Stimulated activated CD8-positive, alpha-beta memory T cell treated with anti-CD3 and anti-CD28 coated beads, Interleukin-15, amount 100 ng/mL, for 4 hours (primary cell): Measurements from ENCODE around the gene REEP3.
"Not testable (repeated sequence)": the region's sequence is repeated elsewhere in the genome, so short reads cannot be mapped to it uniquely, and the experiment has no call there.

Experiments
- DNase-seq, 2 donors: peaks; one replicate each; pipeline ENCODE4 v3.0.0-alpha.2; 2020; ENCODE audit warnings: low read depth in 2 of 2

REEP3 gene, protein sequence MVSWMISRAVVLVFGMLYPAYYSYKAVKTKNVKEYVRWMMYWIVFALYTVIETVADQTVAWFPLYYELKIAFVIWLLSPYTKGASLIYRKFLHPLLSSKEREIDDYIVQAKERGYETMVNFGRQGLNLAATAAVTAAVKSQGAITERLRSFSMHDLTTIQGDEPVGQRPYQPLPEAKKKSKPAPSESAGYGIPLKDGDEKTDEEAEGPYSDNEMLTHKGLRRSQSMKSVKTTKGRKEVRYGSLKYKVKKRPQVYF

GRCh38 chr10:63520500-63521415 lies at the start of gene REEP3:
Gene REEP3, plus strand, starts transcription at chr10:63521401. Its CDS starts 145 bp downstream, at chr10:63521546.
- no peak for DNase-seq

GRCh38 chr10:63474488-63474887 lies 46.7 kb upstream of the REEP3 start:
- DNase-seq: no peak

GRCh38 chr10:63477927-63478326 lies 43.3 kb upstream of the REEP3 start:
- no peak for DNase-seq

GRCh38 chr10:63478564-63478963 lies 42.6 kb upstream of the REEP3 start:
- no peak for DNase-seq

DNA sequence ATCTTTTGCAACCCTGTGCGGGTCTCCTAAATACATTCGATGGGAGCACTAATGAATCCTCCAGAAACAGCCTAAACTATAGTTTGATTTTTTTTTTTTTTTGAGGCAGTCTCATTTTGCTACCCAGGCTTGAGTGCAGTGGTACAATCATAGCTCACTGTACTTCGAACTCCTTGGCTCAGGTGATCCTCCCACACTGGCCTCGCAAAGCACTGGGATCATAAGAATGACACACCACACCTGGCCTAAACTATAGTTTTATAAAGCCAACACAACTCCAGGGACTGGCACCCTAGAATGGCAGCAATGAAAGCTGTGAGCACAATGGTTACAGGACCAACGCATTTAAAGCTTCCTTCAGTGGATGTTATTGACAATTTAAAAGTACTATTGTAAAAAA lies 41.0 kb upstream of the REEP3 start:
- DNase-seq: no peak

- DNase-seq: no peak
These were observed 39.3 kb upstream of the REEP3 start for GRCh38 chr10:63481815-63482421.

DNA sequence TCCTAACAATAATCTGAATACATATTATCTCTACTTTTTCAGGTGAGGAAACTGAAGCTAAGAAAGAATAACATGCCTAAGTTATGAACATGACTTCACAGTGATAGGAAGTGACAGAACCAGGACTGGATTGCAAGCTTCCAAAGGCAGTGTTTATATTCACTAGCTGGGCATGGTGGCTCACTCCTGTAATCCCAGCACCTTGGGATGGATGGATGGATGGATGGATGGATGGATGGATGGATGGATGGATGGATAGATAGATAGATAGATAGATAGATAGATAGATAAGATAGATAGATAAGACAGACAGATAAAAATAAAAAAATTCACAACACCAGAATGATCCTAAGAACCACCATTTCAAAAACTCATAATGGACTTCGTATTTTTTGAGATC lies 37.2 kb upstream of the REEP3 start:
- DNase-seq: no peak

GRCh38 chr10:63487990-63488389 lies 33.2 kb upstream of the REEP3 start:
- no peak for DNase-seq

- no peak for DNase-seq
These were observed 31.4 kb upstream of the REEP3 start for GRCh38 chr10:63489838-63490237.

GRCh38 chr10:63491588-63492316 lies 29.4 kb upstream of the REEP3 start:
- DNase-seq: no peak

GRCh38 chr10:63492317-63492690 lies 28.9 kb upstream of the REEP3 start:
- not testable (repeated sequence) for DNase-seq

DNA sequence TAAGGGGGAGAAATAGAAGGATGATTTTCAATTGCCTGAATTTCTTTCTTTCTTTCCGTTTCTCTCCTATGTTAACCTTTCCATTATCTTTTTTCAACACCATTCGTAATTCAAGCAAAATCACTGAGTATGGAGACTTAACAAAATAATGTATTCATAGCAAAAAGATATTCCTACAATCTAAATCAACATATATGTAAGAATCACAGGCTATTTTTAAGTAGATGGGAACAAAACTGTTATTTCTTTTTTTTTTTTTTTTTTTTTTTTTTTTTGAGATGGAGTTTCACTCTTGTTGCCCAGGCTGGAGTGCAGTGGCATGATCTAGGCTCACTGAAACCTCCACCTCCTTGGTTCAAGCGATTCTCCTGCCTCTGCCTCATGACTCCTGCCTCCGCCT lies 28.2 kb upstream of the REEP3 start:
- DNase-seq: no peak

- no peak for DNase-seq
These were observed 26.2 kb upstream of the REEP3 start for GRCh38 chr10:63494951-63495350.

DNA sequence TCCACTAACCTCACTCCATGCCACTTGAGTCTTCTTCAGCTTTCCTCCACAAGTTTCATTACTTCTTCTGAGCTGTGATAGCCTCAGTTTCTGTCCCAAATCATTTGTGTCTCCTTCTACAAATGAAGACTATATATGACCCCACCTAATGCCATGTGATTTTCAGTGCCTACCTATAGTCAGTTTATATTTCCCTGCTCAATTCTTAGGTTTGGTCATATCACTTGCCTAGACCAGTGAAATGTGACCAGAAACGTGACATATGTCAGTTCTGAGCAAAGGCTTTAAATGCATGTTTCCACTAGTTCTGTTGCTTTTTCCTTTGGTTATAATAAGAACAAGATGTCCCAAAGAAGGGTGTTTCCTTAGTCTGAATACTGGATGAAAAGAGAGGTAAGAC lies 24.6 kb upstream of the REEP3 start:
- DNase-seq: no peak

- no peak for DNase-seq
These were observed 23.9 kb upstream of the REEP3 start for GRCh38 chr10:63497321-63497720.

GRCh38 chr10:63498665-63499064 lies 22.5 kb upstream of the REEP3 start:
- DNase-seq: no peak

- DNase-seq: not testable (repeated sequence)
These were observed 20.6 kb upstream of the REEP3 start for GRCh38 chr10:63500551-63500950.

DNA sequence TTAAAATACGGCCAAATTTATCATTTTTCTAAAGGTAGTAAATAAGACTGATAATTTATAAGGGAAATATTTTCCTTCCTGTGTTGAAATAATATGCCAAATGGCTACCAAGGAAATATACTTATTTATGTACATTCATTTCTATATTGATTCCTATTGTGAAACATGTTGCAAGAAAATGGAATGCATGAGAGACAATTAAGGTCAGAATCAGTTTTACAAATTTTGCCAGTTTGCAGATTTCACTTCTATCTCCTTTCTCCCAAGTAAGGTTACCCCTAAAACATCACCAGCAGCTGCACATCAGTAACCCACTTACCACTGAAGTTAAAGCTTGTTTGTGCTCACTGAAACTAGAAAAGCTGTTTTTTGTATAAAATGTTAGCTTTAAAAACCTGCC lies 19.2 kb upstream of the REEP3 start:
- DNase-seq: no peak

DNA sequence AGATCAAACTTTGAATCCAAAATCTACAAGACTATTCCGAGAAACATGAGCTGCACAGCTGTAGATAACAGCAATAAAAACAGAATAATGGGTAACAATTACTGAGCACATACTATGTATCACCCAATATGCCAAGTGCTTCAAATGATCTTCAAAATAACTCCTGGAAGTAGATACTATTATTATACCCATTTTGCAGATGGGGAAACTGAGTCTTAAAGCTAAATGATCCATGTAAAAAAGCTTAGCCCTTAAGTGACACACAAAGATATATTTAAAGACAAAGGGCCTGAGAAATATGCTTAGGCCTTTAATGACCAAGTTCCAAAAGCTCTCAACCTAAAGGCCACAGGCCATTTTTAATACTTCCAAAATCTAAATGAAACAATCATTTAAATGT lies 18.4 kb upstream of the REEP3 start:
- DNase-seq: no peak

DNA sequence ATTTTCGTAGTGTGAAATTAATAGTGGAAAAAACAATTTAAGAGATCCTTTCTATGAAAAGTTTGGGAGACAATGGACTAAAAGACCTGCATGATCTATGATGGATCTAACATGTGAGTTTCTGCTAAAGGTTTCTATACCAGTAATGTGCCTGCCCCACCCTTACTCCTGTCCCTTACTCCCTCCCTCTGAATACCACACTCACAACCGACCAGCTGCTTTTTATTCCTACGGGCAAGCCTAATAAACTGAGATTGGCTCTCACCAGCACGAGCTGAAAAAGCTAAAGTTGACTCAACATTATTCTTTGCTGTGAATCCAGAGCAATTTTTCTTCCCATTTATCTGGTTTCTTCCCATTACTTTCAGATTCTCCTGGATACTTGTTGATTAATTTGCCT lies 17.8 kb upstream of the REEP3 start:
- no peak for DNase-seq

DNA sequence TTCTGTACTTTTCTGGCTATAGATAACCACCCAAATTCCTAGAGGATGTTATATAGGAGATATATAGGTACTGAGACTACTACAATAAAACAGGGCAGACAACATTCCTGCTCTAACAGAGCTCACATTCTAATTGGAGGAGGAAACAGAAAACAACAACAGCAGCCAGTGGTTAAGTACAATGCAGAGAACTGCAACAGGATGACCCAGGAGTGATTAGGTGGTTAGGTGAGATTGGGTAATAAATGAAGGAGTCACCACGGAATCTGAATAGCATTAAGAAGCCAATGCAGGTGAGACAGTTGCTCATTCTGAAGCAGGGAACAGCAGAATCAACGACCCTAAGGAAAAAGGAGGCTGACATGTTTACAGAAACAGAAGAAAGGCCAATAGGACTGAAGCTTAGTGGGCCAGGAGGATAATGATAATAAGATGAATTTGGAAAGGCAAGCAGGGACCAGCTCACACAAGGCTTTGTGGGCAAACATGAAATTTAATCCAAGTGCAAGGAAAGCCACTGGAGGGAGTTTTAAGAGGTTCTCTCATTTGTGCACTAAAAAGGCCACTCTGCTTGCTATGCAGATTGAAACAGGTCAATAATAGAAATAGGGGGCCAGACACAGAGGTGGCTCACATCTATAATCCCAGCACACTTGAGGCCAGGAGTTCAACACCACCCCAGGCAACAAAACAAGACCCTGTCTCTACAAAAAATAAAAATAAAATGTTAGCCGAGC lies 16.9 kb upstream of the REEP3 start:
- DNase-seq: no peak
